ENCODE data around the gene TMEM72. TPM values are rescaled to one million over a fixed set of nuclear protein-coding genes. Genes with fewer than 3 reads are reported as not detected.

The TMEM72 gene
- total RNA-seq, 1 experiment from 2014 or later, result not detected

DNA sequence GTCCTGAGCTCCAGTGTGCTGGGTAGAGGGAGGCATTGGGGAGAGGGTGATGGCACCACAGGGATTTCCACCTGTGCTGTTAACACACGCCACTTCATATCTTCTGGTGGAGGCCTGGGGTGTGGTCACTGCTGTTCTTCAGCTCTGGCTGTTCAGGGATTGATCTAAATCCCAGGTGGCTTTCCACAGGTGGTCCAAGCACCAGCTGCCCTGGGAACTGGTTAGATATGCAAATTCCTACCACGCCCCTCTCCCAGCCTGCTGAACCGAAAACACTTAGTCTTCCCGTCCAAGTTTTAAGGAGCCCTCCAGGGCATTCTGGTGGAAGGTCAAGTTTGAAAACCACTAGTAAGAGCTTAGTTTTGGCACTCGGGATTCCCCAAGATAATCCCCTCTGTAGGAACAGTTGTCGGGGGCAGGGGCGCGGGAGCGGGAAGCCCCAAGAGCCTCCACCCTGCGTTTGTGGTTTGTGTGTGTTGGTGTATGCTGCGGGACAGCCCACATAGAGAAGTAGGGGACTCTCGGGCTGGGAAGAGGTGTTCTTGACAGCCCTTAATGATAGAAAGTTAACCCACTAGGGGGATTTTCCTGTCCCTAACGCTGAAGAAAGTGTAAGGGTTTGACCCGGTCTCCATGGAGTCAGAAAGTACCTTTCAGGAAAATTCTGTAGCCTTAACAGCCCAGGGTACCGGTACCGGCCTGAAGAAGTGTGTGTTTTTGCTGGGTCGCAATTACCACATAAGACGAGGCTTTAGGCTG lies 62.4 kb downstream of the TMEM72 start:
- H3K4me3 Mint-ChIP-seq, result peak overlapping the region; percentile 17 to 22; a peak in 1 of 5 replicates
- no peak overlapping the region for H3K9ac ChIP-seq (ENCODE audit: extremely low read depth, insufficient read length, low read length)
- H3K14ac ChIP-seq (ENCODE audit: insufficient read depth, low read length), result no peak overlapping the region
- no peak overlapping the region for H2AK5ac ChIP-seq (ENCODE audit: insufficient read length, low read length)
- no peak overlapping the region for H3K4ac ChIP-seq (ENCODE audit: low read depth, low read length)
- H2BK120ac ChIP-seq (ENCODE audit: low read depth, low read length, poor library complexity, severe bottlenecking), result no peak overlapping the region
- no peaks in the 10 kb centered on the region for H3K9me3 ChIP-seq (ENCODE audit: control insufficient read depth, low read depth, low read length)
- H2BK5ac ChIP-seq (ENCODE audit: insufficient read length, low read length), result no peak overlapping the region
- H3K79me2 ChIP-seq (ENCODE audit: insufficient read depth, low read length), result no peaks in the 10 kb centered on the region
- no peaks in the 10 kb centered on the region for H4K20me1 ChIP-seq (ENCODE audit: control insufficient read depth, insufficient read depth, insufficient read length)
- H3K4me1 ChIP-seq (ENCODE audit: insufficient read depth, low read length), result peaks cover 10% of the 10 kb centered on the region
- H3K9me3 Mint-ChIP-seq, result no peaks in the 10 kb centered on the region; a peak in 1 of 5 replicates
- peaks cover 3% of the 10 kb centered on the region; the same call in 1 of the 2 replicates for H3K27me3 Mint-ChIP-seq (ENCODE audit: low read depth)
- peaks cover 4% of the 10 kb centered on the region for H3K23me2 ChIP-seq (ENCODE audit: insufficient read length, low read depth, low read length, poor library complexity, severe bottlenecking)
- H4K8ac ChIP-seq (replicated peaks; ENCODE audit: insufficient read length, low read depth, low read length), result no peak overlapping the region
- H2BK12ac ChIP-seq (ENCODE audit: insufficient read length, low read depth, low read length), result no peak overlapping the region
- H3K27ac ChIP-seq (ENCODE audit: insufficient read length, low read depth, low read length), result no peak overlapping the region
- H3K18ac ChIP-seq (ENCODE audit: insufficient read length, low read depth, low read length), result no peak overlapping the region
- H4K91ac ChIP-seq (ENCODE audit: insufficient read length, low read depth, low read length), result no peak overlapping the region
- H3K23ac ChIP-seq (ENCODE audit: insufficient read length, low read depth, low read length), result no peak overlapping the region
- H4K5ac ChIP-seq (ENCODE audit: insufficient read length, low read depth, low read length), result no peak overlapping the region
- H2BK15ac ChIP-seq (ENCODE audit: low read depth, low read length), result no peak overlapping the region
- H3K36me3 Mint-ChIP-seq (ENCODE audit: insufficient read depth in 1 of 3, low read depth in 3 of 3), result peaks cover 5 to 27% (median 16%) of the 10 kb centered on the region in 3 experiments; a peak in 5 of 7 replicates
- H3K79me1 ChIP-seq (ENCODE audit: insufficient read depth, low read depth, low read length, poor library complexity, severe bottlenecking), result no peaks in the 10 kb centered on the region
- no peak overlapping the region; a peak in 2 of 7 replicates for H3K27ac Mint-ChIP-seq
- H3K4me1 Mint-ChIP-seq, result peaks cover 46 to 47% of the 10 kb centered on the region in 2 experiments
- no peak overlapping the region for H3T11ph ChIP-seq (ENCODE audit: low read length)
- no peak overlapping the region for H2AFZ ChIP-seq (ENCODE audit: low read length)
- no peaks in the 10 kb centered on the region for H3K27me3 ChIP-seq (ENCODE audit: insufficient read depth, low read length)
- TF ChIP-seq, protein P1, sequence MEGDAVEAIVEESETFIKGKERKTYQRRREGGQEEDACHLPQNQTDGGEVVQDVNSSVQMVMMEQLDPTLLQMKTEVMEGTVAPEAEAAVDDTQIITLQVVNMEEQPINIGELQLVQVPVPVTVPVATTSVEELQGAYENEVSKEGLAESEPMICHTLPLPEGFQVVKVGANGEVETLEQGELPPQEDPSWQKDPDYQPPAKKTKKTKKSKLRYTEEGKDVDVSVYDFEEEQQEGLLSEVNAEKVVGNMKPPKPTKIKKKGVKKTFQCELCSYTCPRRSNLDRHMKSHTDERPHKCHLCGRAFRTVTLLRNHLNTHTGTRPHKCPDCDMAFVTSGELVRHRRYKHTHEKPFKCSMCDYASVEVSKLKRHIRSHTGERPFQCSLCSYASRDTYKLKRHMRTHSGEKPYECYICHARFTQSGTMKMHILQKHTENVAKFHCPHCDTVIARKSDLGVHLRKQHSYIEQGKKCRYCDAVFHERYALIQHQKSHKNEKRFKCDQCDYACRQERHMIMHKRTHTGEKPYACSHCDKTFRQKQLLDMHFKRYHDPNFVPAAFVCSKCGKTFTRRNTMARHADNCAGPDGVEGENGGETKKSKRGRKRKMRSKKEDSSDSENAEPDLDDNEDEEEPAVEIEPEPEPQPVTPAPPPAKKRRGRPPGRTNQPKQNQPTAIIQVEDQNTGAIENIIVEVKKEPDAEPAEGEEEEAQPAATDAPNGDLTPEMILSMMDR (conservative IDR thresholded peaks at IDR 0.05), result no peak
- WGBS (ENCODE audit: extremely low coverage, insufficient read length, low lambda C conversion rate), result no CpG with 5 or more reads among the region's 18 CpGs
- H3K56ac ChIP-seq (ENCODE audit: insufficient read length, low read depth, low read length), result no peak overlapping the region
- no peak overlapping the region for H3K4me2 ChIP-seq (ENCODE audit: insufficient read depth, insufficient read length, low read length)
- peak; percentile 50 for DNase-seq
- H2BK20ac ChIP-seq (ENCODE audit: low read depth, low read length, poor library complexity, severe bottlenecking), result no peak overlapping the region

Data from H9 (cell line).